ENCODE data around the gene GNG13. TPM values are rescaled to one million over a fixed set of nuclear protein-coding genes. Genes with fewer than 3 reads are reported as not detected.

Gene GNG13
- total RNA-seq, 2 experiments from 2014 or later = not detected

DNA sequence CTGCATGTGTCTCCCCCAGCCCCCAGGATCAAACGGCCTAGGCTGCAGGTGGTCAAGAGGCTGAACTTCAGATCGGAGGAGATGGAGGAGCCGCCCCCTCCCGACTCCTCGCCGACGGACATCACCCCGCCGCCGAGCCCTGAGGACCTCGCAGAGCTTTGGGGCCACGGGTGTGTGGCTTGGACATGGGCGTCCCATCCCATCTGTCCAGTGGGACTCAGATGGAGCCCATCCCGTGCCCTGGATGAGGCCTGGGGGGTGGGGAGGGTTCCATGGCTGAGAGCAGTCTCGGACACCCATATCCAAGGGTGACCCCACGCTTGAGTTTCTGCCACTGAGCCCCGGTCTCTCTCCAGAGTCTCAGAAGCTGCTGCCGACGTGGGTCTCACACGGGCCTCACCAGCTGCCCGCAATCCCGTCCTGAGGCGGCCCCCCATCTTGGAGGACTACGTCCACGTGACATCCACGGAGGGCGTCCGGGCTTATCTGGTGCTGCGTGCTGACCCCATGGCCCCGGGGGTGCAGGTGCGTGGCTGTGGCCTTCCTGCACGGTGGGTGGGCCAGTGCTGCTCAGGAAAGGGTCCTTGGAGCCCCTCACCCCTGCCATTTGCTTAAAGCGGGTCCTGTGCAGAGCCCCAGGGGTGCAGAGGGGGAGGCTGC lies 11.2 kb downstream of the GNG13 start:
- DNase-seq (no peak), ATAC-seq (ENCODE audit: low read depth) (no peak)
- Mint-ChIP-seq H3K27ac (no peak overlapping the region), H3K27me3 (no peaks in the 10 kb centered on the region), H3K4me3 (peak overlapping the region; percentile 62), H3K36me3 (peaks cover 5% of the 10 kb centered on the region), H3K4me1 (peaks cover 9% of the 10 kb centered on the region), H3K9me3 (no peaks in the 10 kb centered on the region)
- POLR2A ChIA-PET = interaction anchor here (1.1 to 1.3 kb wide), 4 partner anchors 11 to 94 kb away, joined by 3 to 7 read pairs (median 5); partner anchors contain the start of genes GNG13 and METRN

DNA sequence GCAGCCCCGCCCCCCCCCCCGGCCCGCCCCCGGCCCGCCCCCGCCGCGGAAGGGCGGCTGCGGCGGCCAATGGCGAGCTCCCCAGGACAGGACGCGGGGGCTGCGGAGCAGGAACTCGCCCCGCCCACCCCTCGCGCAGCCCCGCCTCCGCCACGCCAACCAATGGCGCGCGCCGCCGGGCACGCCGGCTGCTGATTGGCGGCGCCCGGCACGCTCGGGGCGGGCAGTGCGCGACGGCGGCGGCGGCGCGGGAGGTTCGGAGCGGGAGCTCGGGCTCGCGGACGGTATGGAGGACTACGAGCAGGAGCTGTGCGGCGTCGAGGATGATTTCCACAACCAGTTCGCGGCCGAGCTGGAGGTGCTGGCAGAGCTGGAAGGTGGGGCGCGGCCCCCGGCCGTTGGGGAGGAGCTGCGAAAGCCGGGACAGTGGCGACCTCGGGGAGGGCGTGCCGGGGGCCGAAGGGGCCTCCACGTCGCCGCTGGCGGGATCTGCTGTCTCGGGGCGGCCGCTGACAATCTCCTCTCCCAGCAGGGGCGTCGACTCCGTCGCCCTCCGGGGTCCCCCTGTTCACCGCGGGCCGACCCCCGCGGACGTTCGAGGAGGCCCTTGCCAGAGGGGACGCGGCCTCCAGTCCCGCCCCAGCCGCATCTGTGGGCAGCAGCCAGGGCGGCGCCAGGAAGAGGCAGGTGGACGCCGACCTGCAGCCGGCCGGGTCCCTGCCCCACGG lies 12.0 kb downstream of the GNG13 start, which contains the start of gene CHTF18:
CHTF18 (plus strand) TSS at position 222 of the 728 bp plus-strand sequence; CDS start at position 287, 65 bp downstream.
- peak within 1 kb of the TSS; percentile 86 for H3K4me3 Mint-ChIP-seq

DNA sequence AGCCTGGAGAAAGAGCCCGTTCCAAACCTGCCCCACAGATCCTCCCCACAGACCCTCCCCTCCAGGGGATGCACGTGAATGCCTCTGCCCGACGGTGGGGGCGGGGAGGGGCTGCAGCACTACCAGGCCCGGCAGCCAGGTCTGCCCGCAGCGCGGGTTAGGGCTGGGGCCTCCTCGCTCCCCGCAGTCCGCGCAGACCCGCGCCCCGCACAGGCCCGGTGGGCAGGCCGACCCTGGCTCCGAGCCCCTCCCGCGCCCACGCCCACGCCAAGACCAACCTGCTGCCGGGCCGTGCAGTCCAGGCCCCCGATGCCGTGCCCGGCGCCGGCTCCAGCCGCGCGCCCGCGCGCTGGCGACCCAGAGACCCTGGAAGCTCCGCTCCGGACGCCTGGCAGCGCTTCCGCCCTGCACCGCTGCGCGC lies 12.5 kb downstream of the GNG13 start, which contains the start of gene RPUSD1:
RPUSD1 (minus strand) TSS at position 404 of the 421 bp plus-strand sequence. CDS start 644 bp downstream, outside the sequence.
- POLR2A ChIA-PET = interaction anchor here (0.7 to 1.3 kb wide), 9 partner anchors 12 to 221 kb away, joined by 3 to 7 read pairs (median 4); partner anchors contain the start of genes CIAO3, GNG13, METRN and METTL26
- DNase-seq (no peak), ATAC-seq (ENCODE audit: low read depth) (peak; percentile 23)
- Mint-ChIP-seq H3K9me3 (no peaks in the 10 kb centered on the region), H3K27ac (peak within 1 kb of the TSS; percentile 86), H3K27me3 (no peaks in the 10 kb centered on the region), H3K4me1 (peaks cover 9% of the 10 kb centered on the region), H3K36me3 (peaks cover 5% of the 10 kb centered on the region), H3K4me3 (peak within 1 kb of the TSS; percentile 86)

More for the DNA sequence above, 12.0 kb downstream of the GNG13 start, which contains the start of gene CHTF18:
- POLR2A ChIA-PET = interaction anchor here (0.7 to 1.3 kb wide), 9 partner anchors 12 to 221 kb away, joined by 3 to 7 read pairs (median 4); partner anchors contain the start of genes CIAO3, GNG13, METRN and METTL26
- peaks cover 9% of the 10 kb centered on the region for H3K4me1 Mint-ChIP-seq
- peaks cover 5% of the 10 kb centered on the region for H3K36me3 Mint-ChIP-seq
- peak within 1 kb of the TSS; percentile 86 for H3K27ac Mint-ChIP-seq
- H3K27me3 Mint-ChIP-seq = no peaks in the 10 kb centered on the region
- H3K9me3 Mint-ChIP-seq = no peaks in the 10 kb centered on the region
- ATAC-seq (ENCODE audit: low read depth) (peak; percentile 87), DNase-seq (peak; percentile 97)

DNA sequence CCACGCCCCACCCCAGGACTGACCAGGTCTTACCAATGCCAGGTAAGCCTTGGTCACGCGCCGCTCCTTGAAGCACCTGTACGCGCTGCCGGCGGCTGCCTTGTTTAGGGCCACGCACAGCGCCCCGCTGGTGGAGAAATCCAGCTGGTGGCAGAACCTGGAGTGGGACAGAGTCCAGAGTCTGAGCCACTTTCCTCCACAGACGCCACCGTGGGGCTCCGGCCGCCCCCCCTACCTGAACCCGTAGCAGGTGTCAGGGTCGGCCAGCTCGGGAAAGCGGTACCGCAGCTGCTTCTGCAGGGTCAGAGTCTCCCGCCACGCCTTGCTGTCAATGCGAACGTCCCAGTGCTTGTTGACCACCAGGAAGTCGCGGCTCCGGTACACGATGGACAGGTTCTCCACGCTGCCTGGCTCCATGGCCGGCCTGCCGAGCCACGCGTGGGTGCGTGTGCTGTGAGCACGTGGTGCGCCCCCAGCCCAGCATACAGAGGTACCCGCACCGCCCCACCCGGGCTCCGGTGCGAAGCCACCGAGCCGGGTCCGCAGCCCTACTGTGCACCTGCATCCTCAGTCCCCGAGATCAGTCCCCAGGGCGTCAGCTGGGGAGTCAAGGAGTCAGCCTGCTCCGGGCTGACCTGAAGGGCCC lies 13.1 kb downstream of the GNG13 start:
- peaks cover 5% of the 10 kb centered on the region for H3K36me3 Mint-ChIP-seq
- DNase-seq = no peak
- no peaks in the 10 kb centered on the region for H3K9me3 Mint-ChIP-seq
- POLR2A ChIA-PET = interaction anchor here (1.0 to 1.3 kb wide), 3 partner anchors 46 to 151 kb away, joined by 3 to 5 read pairs (median 3); partner anchors contain the start of genes CIAO3 and METTL26
- H3K4me1 Mint-ChIP-seq = peaks cover 9% of the 10 kb centered on the region
- ATAC-seq (ENCODE audit: low read depth) = no peak
- H3K4me3 Mint-ChIP-seq = peak overlapping the region; percentile 86
- no peaks in the 10 kb centered on the region for H3K27me3 Mint-ChIP-seq
- H3K27ac Mint-ChIP-seq = peak overlapping the region; percentile 86

DNA sequence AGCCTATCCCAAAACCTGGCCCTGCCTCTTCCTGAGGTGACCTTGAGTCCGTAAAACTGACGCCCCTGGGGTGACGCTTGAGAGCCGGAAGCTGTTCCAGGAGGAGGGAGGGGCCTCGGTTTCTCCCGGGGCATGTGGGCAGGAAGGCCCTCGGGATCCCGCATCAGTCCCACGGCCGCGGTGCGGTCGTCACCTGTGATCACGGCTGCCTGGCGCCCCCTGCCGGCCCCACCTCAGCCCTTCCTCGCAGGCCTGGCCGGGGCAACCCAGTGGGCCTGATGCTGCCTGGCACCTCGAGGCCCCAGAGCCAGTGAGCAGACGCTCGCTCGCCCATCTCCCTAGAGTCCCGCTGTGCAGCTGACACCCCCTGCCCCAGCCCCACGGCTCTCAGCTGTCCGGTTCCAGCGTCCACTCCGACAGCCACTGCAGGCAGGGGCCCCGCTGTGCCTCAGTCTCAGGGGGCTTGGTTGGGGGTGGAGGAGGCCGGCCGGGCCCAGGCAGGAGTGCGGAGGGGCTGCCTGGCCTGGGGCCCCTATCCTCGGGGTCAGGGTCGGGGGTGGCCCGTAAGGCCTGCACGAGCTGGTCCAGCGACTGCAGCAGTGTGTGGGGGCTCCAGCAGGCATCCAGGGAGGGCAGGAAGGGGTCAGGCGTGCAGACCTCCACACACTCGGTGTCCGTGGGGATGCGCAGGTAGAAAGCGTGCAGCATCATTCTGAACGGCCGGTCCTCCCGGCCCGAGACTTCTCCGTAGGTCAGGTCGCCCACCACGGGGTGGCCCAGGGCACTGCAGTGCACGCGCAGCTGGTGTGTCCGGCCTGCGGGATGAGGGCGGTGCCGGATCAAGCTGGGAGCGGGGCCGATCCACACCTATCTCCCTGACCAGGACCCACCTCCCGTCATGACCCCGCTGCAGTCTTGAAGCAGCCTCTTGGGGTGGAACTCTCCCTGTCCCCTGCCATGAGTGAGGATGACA lies 14.7 kb downstream of the GNG13 start:
- Mint-ChIP-seq H3K27ac (no peak overlapping the region), H3K27me3 (no peaks in the 10 kb centered on the region)
- POLR2A ChIA-PET = interaction anchor here (0.8 to 1.2 kb wide), 2 partner anchors 74 to 126 kb away, joined by 3 to 5 read pairs; no protein-coding TSS in a partner anchor

DNA sequence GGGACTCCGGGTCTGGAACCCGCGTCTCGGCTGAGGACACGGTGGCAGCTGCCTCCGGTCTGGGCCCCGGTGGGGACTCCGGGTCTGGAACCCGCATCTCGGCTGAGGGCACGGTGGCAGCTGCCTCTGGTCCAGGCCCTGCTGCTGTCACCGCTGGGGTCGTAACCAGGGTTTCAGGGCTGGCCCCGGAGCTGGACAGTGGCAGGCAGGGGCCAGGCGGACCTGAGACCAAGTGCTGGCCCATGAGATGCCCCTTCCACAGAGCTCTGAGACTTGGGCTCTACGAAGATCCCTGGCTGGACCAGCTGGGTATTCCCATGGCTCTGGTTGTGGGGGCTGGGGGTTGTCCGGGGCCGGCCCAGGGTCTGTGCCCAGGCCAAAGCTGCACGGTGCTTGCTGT lies 16.1 kb downstream of the GNG13 start:
- Mint-ChIP-seq H3K4me1 (peaks cover 3% of the 10 kb centered on the region), H3K36me3 (no peaks in the 10 kb centered on the region), H3K27me3 (no peaks in the 10 kb centered on the region), H3K4me3 (no peak overlapping the region), H3K9me3 (no peaks in the 10 kb centered on the region), H3K27ac (no peak overlapping the region)
- POLR2A ChIA-PET = interaction anchor here (0.8 kb wide), 1 partner anchor 125 kb away, joined by 3 read pairs; no protein-coding TSS in a partner anchor
- ATAC-seq (ENCODE audit: low read depth) = no peak
- no peak for DNase-seq

More for the DNA sequence above, 14.7 kb downstream of the GNG13 start:
- Mint-ChIP-seq H3K9me3 (no peaks in the 10 kb centered on the region), H3K36me3 (no peaks in the 10 kb centered on the region), H3K4me3 (peak overlapping the region; percentile 45), H3K4me1 (peaks cover 4% of the 10 kb centered on the region)
- ATAC-seq (ENCODE audit: low read depth) = no peak
- peak; percentile 86 for DNase-seq

DNA sequence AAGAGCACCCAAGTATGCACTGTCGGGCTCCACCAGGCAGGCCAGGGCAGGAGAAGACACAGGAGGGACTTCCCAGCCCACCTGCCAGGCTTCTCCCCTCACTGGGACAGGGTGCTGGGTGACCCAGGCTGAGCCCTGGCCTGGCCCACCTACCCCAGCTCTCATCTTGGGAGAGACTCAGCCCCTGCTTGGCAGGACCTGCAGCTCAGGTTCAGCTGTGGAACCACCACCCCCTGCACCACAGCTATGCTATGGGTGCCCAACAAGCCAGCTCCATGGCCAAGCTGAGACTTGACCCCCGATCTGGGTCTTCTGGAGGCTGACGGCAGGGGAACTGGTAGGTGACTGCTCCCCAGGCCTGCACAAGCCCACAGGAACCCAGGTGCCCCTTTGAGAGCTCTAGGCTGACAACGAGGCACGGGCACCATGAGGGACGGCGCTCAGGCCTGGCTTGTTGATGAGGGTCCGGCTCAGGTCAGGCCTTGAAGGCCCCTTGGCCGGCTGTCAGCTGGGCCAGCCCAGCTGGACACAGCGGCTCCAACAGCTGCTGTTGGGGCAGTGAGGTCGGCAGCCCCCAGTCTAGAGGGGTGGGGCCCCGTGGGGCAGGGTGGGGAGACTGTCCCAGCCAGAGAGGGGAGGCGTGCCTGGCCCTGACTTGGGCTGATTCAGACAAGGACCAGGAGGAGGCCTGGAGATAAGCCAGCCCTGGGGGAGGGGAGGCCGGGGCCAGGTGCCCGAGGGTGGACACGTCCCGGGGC lies 17.0 kb downstream of the GNG13 start:
- Mint-ChIP-seq H3K27me3 (no peaks in the 10 kb centered on the region), H3K27ac (no peak overlapping the region), H3K36me3 (no peaks in the 10 kb centered on the region), H3K4me1 (peaks cover 3% of the 10 kb centered on the region), H3K4me3 (no peak overlapping the region), H3K9me3 (no peaks in the 10 kb centered on the region)
- ATAC-seq (ENCODE audit: low read depth) = no peak
- DNase-seq = no peak
- POLR2A ChIA-PET = interaction anchor here (0.6 kb wide), 1 partner anchor 197 kb away, joined by 3 read pairs; no protein-coding TSS in a partner anchor

DNA sequence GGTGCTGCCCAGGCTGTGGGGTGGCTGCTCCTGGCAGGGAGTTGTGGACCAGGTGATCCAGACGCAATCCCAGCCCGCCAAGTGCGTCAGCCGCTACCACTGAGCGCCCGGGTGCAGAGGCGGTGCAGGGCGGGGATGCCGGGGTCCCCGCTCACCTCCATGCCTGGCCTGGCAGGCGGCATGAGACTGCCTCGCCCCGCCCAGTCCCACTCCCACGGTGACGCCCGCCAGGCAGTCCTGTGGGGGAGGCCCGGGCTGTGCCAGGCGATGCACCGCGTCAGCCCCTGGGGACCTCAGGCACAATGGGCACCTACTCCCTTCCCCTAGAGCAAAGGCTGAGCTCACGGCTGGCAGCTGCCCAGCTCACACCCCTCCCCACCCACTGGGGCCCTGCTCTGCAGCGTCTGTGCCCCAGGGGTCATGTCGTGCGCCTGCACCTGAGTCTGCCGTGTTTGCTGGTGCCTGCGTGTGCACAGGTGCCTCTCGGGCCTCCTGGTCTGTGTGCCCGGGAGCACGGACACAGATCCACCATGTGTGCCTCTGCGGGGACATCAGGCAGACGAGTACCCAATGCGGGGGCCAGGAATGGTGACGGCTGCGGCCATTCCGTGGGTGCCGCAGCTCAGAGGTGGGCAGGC lies 17.6 kb downstream of the GNG13 start:
- ATAC-seq (ENCODE audit: low read depth) (no peak), DNase-seq (no peak)
- H3K4me1 Mint-ChIP-seq = peaks cover 3% of the 10 kb centered on the region
- POLR2A ChIA-PET = no interaction called here
- no peaks in the 10 kb centered on the region for H3K9me3 Mint-ChIP-seq
- H3K27ac Mint-ChIP-seq = no peak overlapping the region
- no peaks in the 10 kb centered on the region for H3K27me3 Mint-ChIP-seq
- H3K4me3 Mint-ChIP-seq = no peak overlapping the region
- no peaks in the 10 kb centered on the region for H3K36me3 Mint-ChIP-seq

DNA sequence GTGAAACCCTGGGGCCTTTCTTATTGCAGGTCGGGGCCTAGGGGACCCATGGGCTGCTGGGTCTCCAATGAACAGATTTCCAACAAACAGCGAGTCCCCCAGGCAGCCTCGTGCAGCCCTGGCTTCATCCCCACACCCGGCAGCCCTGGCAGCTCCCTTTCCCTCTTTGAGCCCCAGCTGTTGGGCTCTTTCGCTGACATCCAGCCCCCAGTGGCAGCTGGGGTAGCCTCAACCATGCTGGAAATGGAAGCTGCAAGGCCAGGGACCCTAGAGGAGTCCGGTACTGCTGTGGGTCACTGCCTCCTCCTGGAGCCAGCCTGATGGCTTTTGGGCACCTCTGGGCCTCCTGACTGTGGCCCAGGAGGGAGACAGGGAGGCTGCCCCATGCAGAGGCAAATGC lies 18.3 kb downstream of the GNG13 start:
- peaks cover 5% of the 10 kb centered on the region for H3K4me1 Mint-ChIP-seq
- H3K36me3 Mint-ChIP-seq = no peaks in the 10 kb centered on the region
- POLR2A ChIA-PET = no interaction called here
- H3K4me3 Mint-ChIP-seq = no peak overlapping the region
- H3K9me3 Mint-ChIP-seq = no peaks in the 10 kb centered on the region
- ATAC-seq (ENCODE audit: low read depth) = no peak
- DNase-seq = no peak
- H3K27ac Mint-ChIP-seq = no peak overlapping the region
- H3K27me3 Mint-ChIP-seq = peaks cover 2% of the 10 kb centered on the region

DNA sequence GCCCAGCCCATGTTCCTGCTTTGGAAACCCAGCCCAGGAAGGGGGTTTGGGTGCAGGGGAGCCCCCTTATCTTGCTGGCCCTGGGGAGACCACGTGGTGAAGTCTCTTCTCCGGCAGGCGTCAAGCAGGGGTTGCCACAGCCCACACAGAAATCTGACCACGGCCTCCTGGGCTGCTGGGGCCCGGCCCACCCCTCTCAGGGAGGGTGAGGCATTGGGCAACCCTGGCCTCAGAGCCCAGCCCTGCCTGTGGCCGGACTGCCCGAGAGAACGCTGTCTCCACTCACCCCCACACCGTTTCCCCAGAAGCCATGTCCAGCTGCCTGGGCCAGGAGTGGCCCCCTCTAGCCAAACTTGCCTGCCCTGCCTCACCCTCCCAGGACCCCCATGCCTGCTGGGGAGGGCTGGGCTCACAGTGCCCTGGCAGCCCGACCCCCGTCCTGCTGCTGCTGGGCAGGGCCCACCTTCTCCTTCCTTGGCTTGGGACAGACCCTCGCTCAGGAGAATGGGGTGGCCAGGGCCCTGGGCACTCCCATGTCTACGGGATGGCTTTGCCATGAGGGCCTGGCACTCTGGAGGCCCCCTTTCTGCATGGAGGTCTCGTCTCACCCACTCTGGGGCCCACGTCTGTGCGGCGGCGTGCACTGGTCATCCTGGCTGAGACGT lies 19.1 kb downstream of the GNG13 start:
- H3K4me3 Mint-ChIP-seq = no peak overlapping the region
- no peaks in the 10 kb centered on the region for H3K9me3 Mint-ChIP-seq
- H3K27me3 Mint-ChIP-seq = peaks cover 2% of the 10 kb centered on the region
- POLR2A ChIA-PET = no interaction called here
- no peaks in the 10 kb centered on the region for H3K36me3 Mint-ChIP-seq
- no peak for ATAC-seq (ENCODE audit: low read depth)
- no peak overlapping the region for H3K27ac Mint-ChIP-seq
- DNase-seq = no peak
- H3K4me1 Mint-ChIP-seq = peaks cover 5% of the 10 kb centered on the region

DNA sequence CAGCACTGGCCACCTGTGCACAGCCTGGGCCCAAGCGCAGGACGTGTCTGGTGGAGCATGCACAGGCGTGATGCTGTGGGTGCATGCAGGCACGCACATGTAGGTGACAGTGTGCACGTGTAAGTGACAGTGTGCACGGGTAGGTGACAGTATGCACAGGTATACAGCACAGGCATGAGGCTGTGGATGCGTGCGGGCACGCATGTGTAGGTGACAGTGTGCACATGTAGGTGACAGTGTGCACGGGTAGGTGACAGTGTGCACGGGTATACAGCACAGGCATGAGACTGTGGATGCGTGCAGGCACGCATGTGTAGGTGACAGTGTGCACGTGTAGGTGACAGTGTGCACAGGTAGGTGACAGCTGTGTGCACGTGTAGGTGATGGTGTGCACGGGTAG lies 20.2 kb downstream of the GNG13 start:
- Mint-ChIP-seq H3K36me3 (no peaks in the 10 kb centered on the region), H3K9me3 (no peaks in the 10 kb centered on the region), H3K27ac (no peak overlapping the region), H3K4me1 (peaks cover 5% of the 10 kb centered on the region), H3K27me3 (peaks cover 2% of the 10 kb centered on the region), H3K4me3 (no peak overlapping the region)
- no peak for DNase-seq
- ATAC-seq (ENCODE audit: low read depth) = no peak
- POLR2A ChIA-PET = no interaction called here

Measured in activated naive CD8-positive, alpha-beta T cell treated with anti-CD3 and anti-CD28 coated beads, Interleukin-2, amount 10 ng/mL, durations not matched to agents 7 days and 5 days (primary cell).